DMS53 treated with DMSO at 0.1 percent for 48 hours (cell line): Measurements from ENCODE around the gene KRTAP15-1.

Source experiments
- DNase-seq: peaks from one replicate; lab custom pipeline; 2025; ENCODE audit not compliant: unreplicated experiment; lab: John Stamatoyannopoulos, UW

Gene KRTAP15-1, protein sequence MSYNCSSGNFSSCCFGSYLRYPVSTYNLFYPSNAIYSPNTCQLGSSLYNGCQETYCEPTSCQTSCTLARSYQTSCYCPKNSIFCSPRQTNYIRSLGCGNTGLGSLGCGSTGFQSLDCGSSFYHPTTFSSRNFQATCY

GRCh38 chr21:30439975-30440374 is at the start of gene KRTAP15-1:
TSS of gene KRTAP15-1 (plus strand) at chr21:30440275. CDS start at chr21:30440328, 53 bp downstream.
- DNase-seq, result no peak

GRCh38 chr21:30391492-30392025 is 48.5 kb upstream of the KRTAP15-1 start:
- no peak for DNase-seq

DNA sequence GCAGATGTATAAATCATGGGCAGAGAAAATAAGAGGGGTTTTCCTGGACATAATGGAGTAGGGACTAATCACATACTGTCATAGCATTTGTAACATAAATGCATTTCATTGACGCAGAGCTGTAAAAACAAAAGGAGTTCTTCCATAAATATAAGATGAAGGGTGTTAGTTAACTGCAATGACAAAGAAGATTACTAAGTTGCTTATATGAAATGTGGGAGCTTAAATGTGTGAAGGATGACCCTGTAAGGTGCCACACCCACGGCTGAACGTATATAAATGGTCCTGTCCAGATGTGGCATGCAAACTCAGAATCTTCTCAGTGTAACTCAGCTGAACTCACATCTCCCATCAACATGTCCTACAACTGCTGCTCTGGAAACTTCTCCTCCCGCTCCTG is 44.3 kb upstream of the KRTAP15-1 start, which contains the start of gene KRTAP13-1:
TSS of gene KRTAP13-1 (plus strand) at position 301 of the 400 bp plus-strand sequence. CDS start at position 357, 56 bp downstream.
- no peak for DNase-seq

DNA sequence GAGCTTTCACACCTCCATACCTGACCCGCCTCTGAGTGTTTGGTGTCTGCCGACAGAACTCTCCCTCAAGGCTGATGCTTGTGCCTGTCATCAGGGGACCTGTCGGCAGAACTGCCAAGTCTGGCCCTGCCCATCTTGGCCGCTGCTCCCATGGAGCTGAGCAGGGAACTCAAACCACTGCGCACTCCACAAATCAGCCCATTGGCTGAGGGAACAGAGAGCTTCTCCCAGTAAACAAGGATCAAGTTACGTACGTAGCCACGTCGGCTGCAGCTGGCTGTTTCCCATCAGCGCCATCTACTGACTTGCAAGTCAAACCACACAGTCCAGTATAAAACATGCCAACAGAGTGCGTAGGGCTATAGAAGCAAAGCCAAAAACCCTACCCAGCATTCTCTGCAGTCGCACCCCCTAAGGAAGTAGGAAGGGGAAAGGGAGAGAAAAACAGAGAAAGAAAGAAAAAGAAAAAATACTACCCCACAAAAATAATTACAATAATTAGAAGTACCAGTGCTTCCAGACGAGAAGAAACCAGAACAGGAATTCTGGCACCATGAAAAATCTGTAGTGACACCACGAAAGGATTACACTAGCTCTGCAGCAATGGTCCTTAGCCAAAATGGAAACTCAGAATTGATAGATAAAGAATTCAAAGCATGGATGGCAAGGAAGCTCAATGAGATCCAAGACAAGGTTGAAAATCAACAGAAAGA is 31.1 kb upstream of the KRTAP15-1 start:
- peak; percentile 90 for DNase-seq

GRCh38 chr21:30415993-30416392 is 24.1 kb upstream of the KRTAP15-1 start:
- no peak for DNase-seq

DNA sequence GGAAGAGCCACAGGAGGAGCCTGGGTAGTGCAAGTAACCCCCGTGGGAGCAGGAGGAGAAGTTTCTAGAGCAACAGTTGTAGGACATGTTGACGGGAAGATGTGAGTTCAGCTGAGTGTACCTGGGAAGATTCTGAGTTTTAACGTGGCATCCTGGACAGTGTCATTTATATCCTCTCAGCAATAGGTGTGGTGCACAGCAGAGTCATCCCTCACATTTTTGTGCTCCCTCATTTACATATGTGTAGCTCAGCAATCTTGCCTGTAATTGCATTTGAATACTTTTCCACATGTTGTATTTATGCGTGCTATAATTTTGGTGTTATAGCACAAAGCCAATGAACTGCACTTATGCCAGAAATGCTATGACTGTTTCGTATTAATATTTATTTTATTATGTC is 14.2 kb upstream of the KRTAP15-1 start, which contains the start of gene KRTAP13-3:
TSS of gene KRTAP13-3 (minus strand) at position 101 of the 400 bp plus-strand sequence. CDS start at position 87, 14 bp downstream.
- DNase-seq, result no peak

- no peak for DNase-seq
Measured at GRCh38 chr21:30426731-30427130, 13.3 kb upstream of the KRTAP15-1 start.

- no peak for DNase-seq
Measured at GRCh38 chr21:30430170-30430655, 9.9 kb upstream of the KRTAP15-1 start, which contains the start of gene KRTAP13-4. TSS of gene KRTAP13-4 (plus strand) at chr21:30430220. CDS start at chr21:30430276, 56 bp downstream.

GRCh38 chr21:30434033-30434631 is 5.9 kb upstream of the KRTAP15-1 start:
- DNase-seq, result peak; percentile 9

DNA sequence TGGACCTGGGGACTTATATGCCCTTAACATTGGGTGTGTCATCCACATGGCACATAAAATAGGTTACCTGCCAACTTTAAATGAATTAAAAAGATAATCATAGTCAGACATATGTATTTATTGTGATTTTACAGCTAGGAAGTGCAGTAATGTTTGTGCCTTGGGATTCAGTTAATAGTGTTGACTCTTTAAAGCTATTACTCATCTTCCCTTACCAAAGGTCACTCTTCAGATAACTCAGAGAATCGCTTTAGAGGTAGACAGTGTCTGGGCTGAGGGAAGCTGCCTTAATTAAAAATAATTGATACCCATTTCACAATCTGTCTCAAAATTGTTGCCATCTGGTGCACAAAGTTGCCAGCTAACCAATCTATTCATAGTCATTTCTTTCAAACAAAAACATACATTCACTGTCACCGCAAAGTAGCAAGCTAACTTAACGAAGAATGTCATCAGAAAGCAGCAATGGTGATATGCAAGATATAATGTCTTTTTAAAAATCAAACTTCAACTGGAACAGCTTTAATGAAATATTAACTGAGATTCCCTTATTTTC is 3.0 kb upstream of the KRTAP15-1 start:
- no peak for DNase-seq

DNA sequence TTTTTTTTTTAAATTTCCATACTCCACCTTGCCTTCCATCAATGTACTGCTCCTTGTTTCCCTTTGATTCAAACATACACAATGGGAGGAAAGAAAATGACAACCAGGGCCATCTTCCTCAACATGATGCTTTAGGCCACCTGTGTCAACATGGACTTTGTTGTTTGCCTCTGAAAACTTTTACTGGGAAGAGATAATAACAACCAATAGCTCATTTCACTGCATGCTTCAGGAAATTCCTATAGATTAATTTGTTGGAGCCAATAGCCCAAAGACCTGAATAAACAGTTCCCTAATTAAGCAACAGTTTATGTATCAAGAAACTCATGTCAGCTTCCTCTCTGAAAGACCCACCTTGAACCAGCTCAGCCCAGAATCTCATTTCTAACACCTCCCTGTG is 3.2 kb downstream of the KRTAP15-1 start:
- no peak for DNase-seq

GRCh38 chr21:30444204-30444603 is 4.1 kb downstream of the KRTAP15-1 start:
- DNase-seq, result no peak

DNA sequence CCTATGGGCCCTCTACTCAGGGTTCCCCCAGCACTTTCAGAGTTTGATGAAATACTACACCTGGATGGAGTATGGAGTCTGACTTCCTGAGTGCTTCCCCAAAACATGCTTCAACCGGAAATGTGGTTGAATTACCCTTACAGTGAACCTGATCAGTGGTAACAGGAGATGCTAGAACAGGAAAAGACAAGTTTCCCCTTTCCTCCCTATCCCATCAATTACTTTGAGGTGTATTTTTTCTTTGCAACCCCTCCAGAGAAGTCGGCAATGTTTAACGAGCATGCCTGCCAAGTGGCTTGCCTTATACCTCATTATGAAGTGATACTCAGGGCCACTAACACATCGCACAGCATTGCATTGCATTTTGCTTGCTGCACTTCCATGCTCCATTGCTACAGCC is 7.0 kb downstream of the KRTAP15-1 start:
- DNase-seq, result no peak

DNA sequence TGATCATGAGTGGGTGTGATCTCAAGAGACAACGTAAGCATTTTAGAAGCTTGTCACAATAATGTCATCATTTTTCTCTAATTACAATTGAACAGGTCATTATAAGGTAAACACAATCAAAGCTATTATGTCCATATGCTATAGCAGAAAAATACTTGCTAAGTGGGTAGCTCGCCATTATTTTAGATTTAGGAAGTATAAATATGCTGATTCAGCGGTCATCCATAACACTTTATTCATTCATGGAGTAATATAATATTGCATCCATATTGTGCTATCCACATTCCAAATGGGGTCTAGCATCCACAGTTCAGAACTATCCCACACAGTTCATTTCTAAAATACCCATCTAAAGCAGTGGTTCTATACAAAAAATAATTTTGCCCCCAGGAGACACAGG is 8.4 kb downstream of the KRTAP15-1 start:
- DNase-seq, result no peak

DNA sequence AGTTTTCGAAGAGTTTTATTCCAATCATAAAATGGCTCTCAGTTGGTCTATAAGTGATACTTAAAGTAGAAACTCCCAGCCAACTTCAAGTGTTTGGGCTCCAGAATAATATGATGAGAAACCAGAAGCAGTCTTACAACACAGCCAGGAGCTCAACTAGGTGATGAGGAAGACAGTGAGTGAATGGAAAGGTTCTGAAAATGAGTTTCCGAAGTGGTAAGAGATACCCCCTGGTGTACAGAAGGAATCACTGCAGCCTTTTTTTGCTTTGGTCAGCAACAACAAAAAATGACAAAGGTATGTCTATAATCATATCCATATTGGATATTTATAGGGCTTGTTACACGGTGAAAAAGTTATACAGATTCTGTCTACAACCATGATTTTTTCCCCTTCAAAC is 23.6 kb downstream of the KRTAP15-1 start:
- no peak for DNase-seq

DNA sequence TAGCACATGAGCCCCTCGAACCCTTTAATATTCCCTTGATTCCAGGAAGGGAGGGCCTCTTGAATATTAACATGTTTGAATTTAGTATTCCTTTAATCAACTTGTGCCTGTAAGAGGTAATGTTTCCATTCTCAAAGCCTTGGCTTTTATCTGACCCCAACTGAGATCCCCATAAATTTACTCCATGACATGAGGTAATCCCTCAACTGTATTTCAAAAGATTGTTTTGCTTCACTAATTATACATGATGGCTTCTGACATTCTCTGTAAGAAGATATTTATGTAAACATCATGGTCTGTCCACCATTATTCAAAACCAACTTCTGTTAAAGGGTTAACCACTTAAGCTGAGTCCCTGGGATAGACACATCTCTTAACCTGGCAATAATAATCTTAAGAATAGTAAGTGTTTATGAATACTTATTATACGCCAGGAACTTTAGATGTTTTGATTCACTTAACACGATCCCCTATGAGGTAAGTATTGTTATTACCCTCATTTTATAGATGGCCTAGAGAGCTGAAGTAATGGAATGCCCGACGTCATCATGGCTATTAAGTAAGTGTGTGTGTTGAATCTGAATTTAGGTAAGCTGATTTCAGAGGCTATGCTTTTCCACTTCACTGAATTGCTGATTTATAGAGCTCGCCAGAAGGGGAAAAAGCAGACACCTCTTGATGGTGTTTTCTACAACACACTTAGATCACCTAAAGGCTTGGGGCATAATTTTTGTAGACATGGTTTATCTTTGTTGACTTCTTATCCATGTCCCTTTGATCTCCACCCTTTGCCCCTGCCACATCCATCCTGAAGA is 29.0 kb downstream of the KRTAP15-1 start:
- no peak for DNase-seq

- no peak for DNase-seq
Measured at GRCh38 chr21:30478004-30478403, 37.9 kb downstream of the KRTAP15-1 start.

DNA sequence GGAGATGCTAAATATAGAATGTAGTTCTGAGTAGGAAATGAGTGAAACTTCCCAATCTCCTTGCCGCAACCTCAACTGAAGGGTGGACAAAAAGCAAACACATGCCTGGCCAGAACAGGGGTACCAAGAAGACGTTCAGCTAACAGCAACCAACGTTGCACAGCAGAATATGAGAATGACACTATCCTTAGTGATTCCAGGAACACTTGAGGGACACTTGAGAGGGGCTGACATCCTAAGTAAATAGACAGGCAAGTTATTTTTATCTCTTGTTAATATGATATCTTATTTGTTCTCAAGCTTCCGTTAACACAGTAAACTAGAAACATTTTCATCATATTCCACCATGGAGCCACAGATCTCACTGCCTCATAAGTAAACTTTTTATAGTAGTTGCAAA is 39.2 kb downstream of the KRTAP15-1 start:
- DNase-seq, result peak; percentile 30

DNA sequence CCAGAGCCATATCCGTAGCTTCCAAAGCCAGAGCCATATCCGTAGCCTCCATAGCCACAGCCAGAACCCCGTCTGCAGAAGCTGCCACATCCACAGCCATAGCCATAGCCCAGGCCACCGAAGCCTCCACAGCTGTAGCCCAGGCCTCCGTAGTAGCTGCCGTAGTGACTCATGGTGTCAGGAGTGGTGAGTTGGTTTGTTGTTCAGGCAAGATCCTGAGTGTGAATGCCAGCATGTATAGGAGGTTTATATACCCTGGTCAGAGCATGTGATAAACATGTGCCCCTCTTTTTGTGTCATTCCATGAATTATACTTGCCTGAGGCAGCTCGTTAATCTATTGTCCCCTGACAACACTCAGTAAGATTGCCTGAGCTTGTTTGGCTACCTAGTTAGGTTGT is 40.1 kb downstream of the KRTAP15-1 start, which contains the start of gene KRTAP19-1:
TSS of gene KRTAP19-1 (minus strand) at position 223 of the 400 bp plus-strand sequence. CDS start at position 173, 50 bp downstream.
- no peak for DNase-seq

DNA sequence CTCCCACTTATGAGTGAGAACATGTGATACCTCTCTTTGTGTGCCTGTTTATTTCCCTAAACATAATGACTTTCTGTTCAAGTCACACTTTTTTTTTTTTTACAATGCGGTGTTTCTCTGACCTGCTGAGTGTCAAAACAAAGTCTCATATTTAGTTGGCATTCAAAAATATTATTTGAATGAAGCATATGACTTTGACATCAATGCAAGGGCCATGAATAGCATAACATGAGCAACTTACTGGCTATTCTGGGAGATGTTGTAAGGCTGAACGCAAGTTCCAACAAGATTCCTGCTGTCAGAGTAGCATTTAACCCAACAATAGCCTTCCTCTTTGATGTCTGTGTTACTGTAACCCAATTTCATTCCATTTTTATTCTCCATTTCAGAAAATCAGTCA is 42.1 kb downstream of the KRTAP15-1 start:
- no peak for DNase-seq
